ENCODE measurements around the gene PSME3.

The PSME3 gene

DNA sequence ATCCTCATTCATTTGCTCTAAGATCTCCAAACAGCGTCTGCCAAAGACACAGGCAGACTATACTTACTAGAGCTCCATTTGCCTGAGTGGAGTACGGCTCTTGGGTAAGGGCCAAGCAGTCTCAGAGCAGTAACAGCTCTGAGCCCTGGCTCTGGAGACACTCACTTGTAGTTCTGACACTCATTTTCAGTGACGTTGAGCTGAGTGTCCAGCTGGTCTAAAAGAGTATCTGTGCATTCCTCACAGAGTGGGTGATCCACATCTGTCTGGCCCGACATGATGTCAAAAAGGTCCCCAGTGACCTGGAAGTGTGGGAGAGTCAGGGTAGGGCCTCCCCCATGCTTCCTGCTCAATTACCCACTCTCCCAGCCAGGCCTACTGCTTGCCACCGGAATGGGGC lies 14.8 kb upstream of the PSME3 start:
- H3K27ac ChIP-seq: no peak overlapping the region
- TF ChIP-seq ZFX (IDR thresholded peaks at IDR 0.05): no peak
- TF ChIP-seq, protein P1, sequence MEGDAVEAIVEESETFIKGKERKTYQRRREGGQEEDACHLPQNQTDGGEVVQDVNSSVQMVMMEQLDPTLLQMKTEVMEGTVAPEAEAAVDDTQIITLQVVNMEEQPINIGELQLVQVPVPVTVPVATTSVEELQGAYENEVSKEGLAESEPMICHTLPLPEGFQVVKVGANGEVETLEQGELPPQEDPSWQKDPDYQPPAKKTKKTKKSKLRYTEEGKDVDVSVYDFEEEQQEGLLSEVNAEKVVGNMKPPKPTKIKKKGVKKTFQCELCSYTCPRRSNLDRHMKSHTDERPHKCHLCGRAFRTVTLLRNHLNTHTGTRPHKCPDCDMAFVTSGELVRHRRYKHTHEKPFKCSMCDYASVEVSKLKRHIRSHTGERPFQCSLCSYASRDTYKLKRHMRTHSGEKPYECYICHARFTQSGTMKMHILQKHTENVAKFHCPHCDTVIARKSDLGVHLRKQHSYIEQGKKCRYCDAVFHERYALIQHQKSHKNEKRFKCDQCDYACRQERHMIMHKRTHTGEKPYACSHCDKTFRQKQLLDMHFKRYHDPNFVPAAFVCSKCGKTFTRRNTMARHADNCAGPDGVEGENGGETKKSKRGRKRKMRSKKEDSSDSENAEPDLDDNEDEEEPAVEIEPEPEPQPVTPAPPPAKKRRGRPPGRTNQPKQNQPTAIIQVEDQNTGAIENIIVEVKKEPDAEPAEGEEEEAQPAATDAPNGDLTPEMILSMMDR (conservative IDR thresholded peaks at IDR 0.05): no peak

DNA sequence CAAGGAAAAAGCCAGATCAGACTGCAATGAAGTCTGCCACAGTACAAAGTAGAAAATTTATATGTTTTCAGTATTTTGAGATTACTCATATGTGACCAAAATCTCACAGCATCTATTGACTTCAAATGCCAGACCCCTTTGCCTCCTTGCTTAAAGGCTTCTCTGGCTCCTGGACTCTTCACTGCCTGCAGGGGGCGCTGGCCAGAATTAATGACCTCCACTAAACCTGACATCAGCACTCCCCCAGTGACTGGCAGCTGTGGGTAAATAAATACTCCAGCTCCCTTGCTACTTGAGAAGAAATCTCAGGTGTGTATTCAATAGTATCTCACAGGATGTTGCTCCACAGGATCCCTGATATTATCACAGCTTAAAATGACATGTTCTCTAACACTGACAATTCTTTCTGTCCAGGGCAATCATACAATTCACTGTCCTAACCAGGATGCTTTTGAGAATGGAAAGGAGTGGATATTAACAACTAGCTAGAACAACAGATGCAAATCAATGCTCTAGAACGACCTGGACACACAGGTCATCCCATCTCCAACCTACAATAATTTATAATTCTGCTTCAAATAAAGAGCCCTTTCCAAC lies 13.2 kb upstream of the PSME3 start:
- TF ChIP-seq, protein P1 (conservative IDR thresholded peaks at IDR 0.05): peak; percentile 92
- TF ChIP-seq ZFX (IDR thresholded peaks at IDR 0.05): no peak

DNA sequence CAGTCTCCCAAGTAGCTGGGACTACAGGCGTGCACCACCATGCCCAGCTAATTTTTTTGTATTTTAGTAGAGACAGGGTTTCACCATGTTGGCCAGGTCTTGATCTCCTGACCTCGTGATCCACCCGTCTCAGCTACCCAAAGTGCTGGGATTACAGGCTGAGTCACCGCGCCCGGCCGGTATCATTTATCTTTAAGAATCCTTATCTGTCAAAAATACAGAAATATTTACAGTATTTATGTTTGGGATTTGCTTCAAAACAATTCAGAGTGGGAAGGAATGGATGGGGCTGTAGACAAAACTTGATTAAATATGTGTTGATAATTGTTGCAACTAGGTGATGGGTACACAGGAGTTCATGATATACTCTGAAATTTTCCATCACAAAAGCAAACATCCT lies 12.0 kb upstream of the PSME3 start:
- no peak for TF ChIP-seq ZFX (IDR thresholded peaks at IDR 0.05)
- TF ChIP-seq, protein P1 (conservative IDR thresholded peaks at IDR 0.05): no peak
- H3K27ac ChIP-seq: no peak overlapping the region

More for the DNA sequence above, 13.2 kb upstream of the PSME3 start:
- H3K27ac ChIP-seq: no peak overlapping the region

DNA sequence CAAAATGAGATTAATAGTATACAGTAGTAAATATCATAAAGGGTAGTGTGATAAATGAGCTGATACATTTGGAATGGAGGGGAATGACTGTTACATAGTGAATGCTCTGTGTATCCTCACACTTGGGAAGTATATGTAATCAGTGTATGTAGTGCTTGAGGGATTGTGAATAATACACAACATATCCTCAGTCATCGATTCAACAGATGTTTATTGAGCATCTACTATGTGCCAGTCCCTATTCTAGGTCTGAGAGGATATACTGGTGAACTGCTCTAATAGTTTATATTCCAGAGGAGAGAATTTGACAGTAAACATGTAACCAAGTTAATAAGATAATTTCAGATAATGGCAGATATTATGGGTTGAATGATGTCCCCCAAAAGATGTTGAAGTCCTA lies 5.7 kb upstream of the PSME3 start:
- TF ChIP-seq ZFX (IDR thresholded peaks at IDR 0.05): no peak
- TF ChIP-seq, protein P1 (conservative IDR thresholded peaks at IDR 0.05): no peak
- no peak overlapping the region for H3K27ac ChIP-seq

DNA sequence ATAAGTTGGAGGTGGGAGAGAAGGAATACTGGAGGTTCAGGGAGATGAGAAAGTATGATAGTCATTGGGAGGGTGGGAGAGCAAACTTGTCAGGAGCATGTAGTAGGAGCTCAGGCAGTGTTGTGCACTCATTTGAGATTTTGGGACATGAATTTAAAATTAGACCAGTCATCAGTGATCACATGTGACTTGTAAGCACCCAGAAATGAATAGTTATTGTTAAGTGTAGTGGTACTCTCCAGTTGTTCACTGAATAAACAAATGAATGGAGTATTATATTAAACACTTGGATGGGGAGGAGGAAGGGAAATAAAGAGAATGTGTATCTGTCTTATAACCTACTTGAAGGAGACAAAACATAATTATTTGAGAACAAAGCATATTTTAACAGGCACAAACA lies 2.2 kb upstream of the PSME3 start:
- TF ChIP-seq, protein P1 (conservative IDR thresholded peaks at IDR 0.05): no peak
- no peak for TF ChIP-seq ZFX (IDR thresholded peaks at IDR 0.05)
- H3K27ac ChIP-seq: no peak overlapping the region

DNA sequence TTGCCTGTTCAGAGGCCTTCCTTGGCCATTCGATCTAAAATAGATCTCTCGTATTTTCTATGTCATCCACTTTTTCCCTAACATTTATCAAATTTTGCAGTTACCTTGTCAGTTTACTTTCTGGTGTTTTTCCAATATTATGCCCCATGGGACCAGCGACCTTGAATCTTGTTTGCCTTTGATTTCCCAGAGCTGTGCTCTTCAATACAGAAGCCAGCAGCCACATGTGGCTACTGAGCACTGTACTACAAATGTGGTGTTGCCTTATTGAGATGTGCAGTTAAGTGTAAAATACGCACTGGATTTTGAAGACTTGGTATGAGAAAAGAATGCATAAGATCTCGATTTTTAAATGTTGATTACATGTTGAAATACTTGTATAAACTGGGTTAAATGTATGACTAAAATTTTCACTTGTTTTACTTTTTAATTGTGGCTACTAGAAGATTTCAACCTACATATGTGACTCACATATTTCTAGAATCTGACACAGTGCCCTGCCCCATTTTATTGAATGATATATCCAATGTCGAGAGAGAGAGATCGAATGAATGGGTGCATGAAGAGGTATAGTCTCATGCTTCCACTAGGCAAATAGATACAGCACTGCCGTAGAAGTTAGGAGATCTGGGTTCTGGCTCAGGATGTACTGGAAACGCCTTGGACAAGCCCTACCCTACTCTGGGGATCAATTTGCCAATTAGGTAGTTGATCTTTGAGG lies 824 bp upstream of the PSME3 start:
- no peak for TF ChIP-seq ZFX (IDR thresholded peaks at IDR 0.05)
- TF ChIP-seq, protein P1 (conservative IDR thresholded peaks at IDR 0.05): no peak
- H3K27ac ChIP-seq: peak overlapping the region; percentile 91

DNA sequence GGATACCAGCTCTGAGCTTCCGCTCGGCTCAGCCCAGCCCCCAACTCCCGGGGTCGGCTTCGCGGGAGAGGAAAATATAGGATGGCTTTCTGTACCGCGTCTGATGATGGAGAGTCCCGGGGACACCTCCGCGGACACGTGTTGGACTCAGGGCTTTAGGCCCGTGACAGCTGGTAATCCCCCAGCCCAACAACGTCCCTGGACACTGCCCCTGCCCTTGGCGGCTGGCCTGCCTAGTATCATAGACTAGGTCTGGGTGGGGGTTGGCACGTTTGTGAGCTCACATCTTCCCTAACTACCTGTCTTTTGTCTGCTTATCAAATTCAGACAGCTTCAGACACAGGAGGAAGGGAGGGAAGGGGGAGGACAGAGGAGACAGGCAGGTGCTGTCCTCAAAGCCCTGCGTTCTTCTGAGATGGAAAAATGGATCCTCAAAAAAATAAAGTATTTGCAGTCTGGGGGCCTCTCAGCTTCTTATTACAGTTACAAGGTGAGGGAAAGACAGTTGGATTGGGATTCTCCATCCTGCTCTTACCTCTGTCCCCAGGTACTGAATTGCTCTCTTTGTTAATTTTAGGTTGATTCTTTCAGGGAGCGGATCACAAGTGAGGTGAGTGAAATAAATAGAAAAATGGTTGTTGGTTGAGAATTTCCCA lies 698 bp downstream of the PSME3 start:
- peak overlapping the region; percentile 91 for H3K27ac ChIP-seq
- TF ChIP-seq, protein P1 (conservative IDR thresholded peaks at IDR 0.05): no peak
- TF ChIP-seq ZFX (IDR thresholded peaks at IDR 0.05): no peak
